Trophoblast cell (in vitro differentiated cells and primary cell): ENCODE data around the gene GIPC3.

ENCODE experiments used
- DNase-seq, 2 donors: peaks; one replicate each; pipeline ENCODE4 v3.0.0-alpha.2; 2016
- H2AFZ ChIP-seq: 2 replicates; pipeline ENCODE4 v1.6.1; 2013; ENCODE audit warnings: low read length, moderate library complexity, mild to moderate bottlenecking; ENCODE audit not compliant: insufficient read depth, poor library complexity
- H2AK5ac ChIP-seq: 2 replicates; pipeline ENCODE4 v1.6.1; 2013; ENCODE audit warnings: mild to moderate bottlenecking, low read length
- H2BK120ac ChIP-seq: 2 replicates; pipeline ENCODE4 v1.6.1; 2013; ENCODE audit warnings: low read length, mild to moderate bottlenecking, moderate library complexity; ENCODE audit not compliant: insufficient read depth, poor library complexity
- H2BK12ac ChIP-seq: 2 replicates; pipeline ENCODE4 v1.6.1; 2013; ENCODE audit warnings: mild to moderate bottlenecking, low read length, moderate library complexity
- H2BK5ac ChIP-seq: 2 replicates; pipeline ENCODE4 v1.6.1; 2013; ENCODE audit warnings: low read length, low read depth, moderate library complexity, mild to moderate bottlenecking; ENCODE audit not compliant: poor library complexity
- H3K14ac ChIP-seq: 2 replicates; pipeline ENCODE4 v1.6.1; 2013; ENCODE audit warnings: mild to moderate bottlenecking, low read length
- H3K18ac ChIP-seq: 2 replicates; pipeline ENCODE4 v1.6.1; 2013; ENCODE audit warnings: mild to moderate bottlenecking, low read length
- H3K23ac ChIP-seq: 2 replicates; pipeline ENCODE4 v1.6.1; 2013; ENCODE audit warnings: low read length
- H3K27ac ChIP-seq: 2 replicates; pipeline ENCODE4 v1.5.1; 2013; ENCODE audit warnings: low read depth, mild to moderate bottlenecking, inconsistent platforms, low read length, moderate library complexity
- H3K27me3 ChIP-seq: 2 replicates; pipeline ENCODE4 v1.6.1; 2013; ENCODE audit warnings: inconsistent platforms, mild to moderate bottlenecking, low read length, moderate library complexity; ENCODE audit not compliant: insufficient read depth
- H3K36me3 ChIP-seq, 2 experiments: 1 replicate in 1 of 2; 2 replicates in 1 of 2; pipeline ENCODE4 v1.6.1; 2013; ENCODE audit warnings: low read length in 2 of 2, mild to moderate bottlenecking in 2 of 2, moderate library complexity in 1 of 2; ENCODE audit not compliant: insufficient read depth in 2 of 2, control insufficient read depth in 1 of 2
- H3K4ac ChIP-seq: 2 replicates; pipeline ENCODE4 v1.6.1; 2013; ENCODE audit warnings: low read depth, mild to moderate bottlenecking, low read length, moderate library complexity
- H3K4me1 ChIP-seq, 2 experiments: 1 replicate in 1 of 2; 2 replicates in 1 of 2; pipeline ENCODE4 v1.6.1; 2013; ENCODE audit warnings: low read length in 2 of 2, mild to moderate bottlenecking in 2 of 2, moderate library complexity in 1 of 2; ENCODE audit not compliant: insufficient read depth in 2 of 2, control insufficient read depth in 1 of 2
- H3K4me2 ChIP-seq: 2 replicates; pipeline ENCODE4 v1.6.1; 2013; ENCODE audit warnings: inconsistent platforms, mild to moderate bottlenecking, low read length, moderate library complexity
- H3K4me3 ChIP-seq: 2 replicates; pipeline ENCODE4 v1.5.1; 2013; ENCODE audit warnings: mild to moderate bottlenecking, low read depth, low read length, inconsistent platforms
- H3K79me1 ChIP-seq: one replicate; pipeline ENCODE4 v1.6.1; 2013; ENCODE audit warnings: low read length
- H3K79me2 ChIP-seq: 2 replicates; pipeline ENCODE4 v1.6.1; 2013; ENCODE audit warnings: low read length, mild to moderate bottlenecking; ENCODE audit not compliant: control insufficient read depth, insufficient read depth, poor library complexity
- H3K9ac ChIP-seq: 2 replicates; pipeline ENCODE4 v1.6.1; 2013; ENCODE audit warnings: mild to moderate bottlenecking, low read length
- H3K9me3 ChIP-seq: 2 replicates; pipeline ENCODE4 v1.6.1; 2013; ENCODE audit warnings: low read depth, mild to moderate bottlenecking, control low read depth, inconsistent platforms, low read length; ENCODE audit not compliant: insufficient read depth
- H4K12ac ChIP-seq: 2 replicates; pipeline ENCODE4 v1.6.1; 2013; ENCODE audit warnings: low read depth, mild to moderate bottlenecking, low read length, moderate library complexity
- H4K8ac ChIP-seq: 2 replicates; pipeline ENCODE4 v1.6.1; 2013; ENCODE audit warnings: low read depth, mild to moderate bottlenecking, low read length, moderate library complexity
- H4K91ac ChIP-seq: one replicate; pipeline ENCODE4 v1.6.1; 2013; ENCODE audit warnings: low read depth, mild to moderate bottlenecking, low read length, moderate library complexity
- WGBS: extraction: QIAGEN DNeasy Blood & Tissue Kit; methylation state at CpG from one replicate; pipeline ENCODE4 v1.1.7; 2013; ENCODE audit warnings: missing lambda C conversion rate; ENCODE audit not compliant: insufficient read length, insufficient coverage; ENCODE audit errors: extremely low coverage; 5-methylcytosine and 5-hydroxymethylcytosine counted together

The GIPC3 gene

GRCh38 chr19:3608750-3609322 is 23.6 kb downstream of the GIPC3 start:
- no peak overlapping the region for H2AFZ ChIP-seq
- no peak overlapping the region for H3K9ac ChIP-seq
- no peak overlapping the region for H3K4me2 ChIP-seq
- no peak overlapping the region for H2AK5ac ChIP-seq
- H4K91ac ChIP-seq: no peak overlapping the region
- no peak overlapping the region for H3K4me3 ChIP-seq
- no CpG with 5 or more reads among the region's 21 CpGs for WGBS
- H2BK12ac ChIP-seq: no peak overlapping the region
- no peaks in the 10 kb centered on the region for H3K27me3 ChIP-seq
- no peak overlapping the region for H2BK120ac ChIP-seq
- peaks cover 35% of the 10 kb centered on the region in 2 experiments for H3K36me3 ChIP-seq
- H3K27ac ChIP-seq: no peak overlapping the region
- H3K79me2 ChIP-seq: no peaks in the 10 kb centered on the region
- no peak overlapping the region for H3K4ac ChIP-seq
- no peak overlapping the region for H3K23ac ChIP-seq
- H2BK5ac ChIP-seq: no peak overlapping the region
- no peaks in the 10 kb centered on the region for H3K79me1 ChIP-seq
- peaks cover 4 to 6% of the 10 kb centered on the region in 2 experiments for H3K4me1 ChIP-seq
- H3K9me3 ChIP-seq: peaks cover 8% of the 10 kb centered on the region
- no peak overlapping the region for H4K12ac ChIP-seq
- DNase-seq: no peak
- no peak overlapping the region for H3K18ac ChIP-seq
- H3K14ac ChIP-seq: no peak overlapping the region
- no peak overlapping the region for H4K8ac ChIP-seq

- Histone ChIP-seq H3K79me1 (no peaks in the 10 kb centered on the region), H2AFZ (no peak overlapping the region), H3K23ac (no peak overlapping the region), H3K4me3 (no peak overlapping the region), H4K91ac (no peak overlapping the region), H3K79me2 (no peaks in the 10 kb centered on the region), H3K27me3 (no peaks in the 10 kb centered on the region), H2AK5ac (no peak overlapping the region), H3K9me3 (peaks cover 8% of the 10 kb centered on the region), H4K8ac (no peak overlapping the region), H2BK12ac (no peak overlapping the region), H2BK120ac (no peak overlapping the region), H3K4me2 (no peak overlapping the region), H4K12ac (no peak overlapping the region), H3K4ac (no peak overlapping the region), H3K18ac (no peak overlapping the region), H2BK5ac (no peak overlapping the region), H3K4me1 (peaks cover 4 to 6% of the 10 kb centered on the region in 2 experiments), H3K27ac (no peak overlapping the region), H3K14ac (no peak overlapping the region), H3K36me3 (peaks cover 38% of the 10 kb centered on the region in 2 experiments), H3K9ac (no peak overlapping the region)
- DNase-seq: no peak
- WGBS: no CpG with 5 or more reads among the region's 24 CpGs
Observed at GRCh38 chr19:3609779-3610719, 24.8 kb downstream of the GIPC3 start.

- Histone ChIP-seq H3K4me3 (peak overlapping the region; percentile 42), H3K9me3 (peaks cover 5% of the 10 kb centered on the region), H3K9ac (no peak overlapping the region), H3K4me1 (peaks cover 4 to 6% of the 10 kb centered on the region in 2 experiments), H4K91ac (no peak overlapping the region), H3K79me1 (no peaks in the 10 kb centered on the region), H2BK12ac (no peak overlapping the region), H4K8ac (no peak overlapping the region), H3K4me2 (no peak overlapping the region), H2AK5ac (no peak overlapping the region), H3K79me2 (no peaks in the 10 kb centered on the region), H4K12ac (no peak overlapping the region), H2AFZ (no peak overlapping the region), H3K4ac (no peak overlapping the region), H3K23ac (no peak overlapping the region), H3K27me3 (no peaks in the 10 kb centered on the region), H3K36me3 (peaks cover 45 to 47% of the 10 kb centered on the region in 2 experiments), H3K14ac (no peak overlapping the region), H3K18ac (no peak overlapping the region), H2BK5ac (no peak overlapping the region), H3K27ac (no peak overlapping the region), H2BK120ac (no peak overlapping the region)
- DNase-seq: no peak
- WGBS: no CpG with 5 or more reads among the region's 41 CpGs
Observed at GRCh38 chr19:3610745-3611717, 25.8 kb downstream of the GIPC3 start.

GRCh38 chr19:3611841-3612240 is 26.6 kb downstream of the GIPC3 start:
- Histone ChIP-seq H2AFZ (no peak overlapping the region), H3K27me3 (no peaks in the 10 kb centered on the region), H3K18ac (no peak overlapping the region), H3K4me1 (peaks cover 4% of the 10 kb centered on the region in 2 experiments), H2AK5ac (no peak overlapping the region), H3K4me3 (no peak overlapping the region), H2BK12ac (no peak overlapping the region), H4K91ac (no peak overlapping the region), H2BK120ac (no peak overlapping the region), H2BK5ac (no peak overlapping the region), H3K9ac (no peak overlapping the region), H3K9me3 (peaks cover 2% of the 10 kb centered on the region), H4K12ac (no peak overlapping the region), H3K23ac (no peak overlapping the region), H3K79me1 (no peaks in the 10 kb centered on the region), H3K27ac (no peak overlapping the region), H3K36me3 (peaks cover 45 to 48% of the 10 kb centered on the region in 2 experiments), H3K4me2 (no peak overlapping the region), H4K8ac (no peak overlapping the region), H3K79me2 (no peaks in the 10 kb centered on the region), H3K14ac (no peak overlapping the region), H3K4ac (no peak overlapping the region)
- no peak for DNase-seq
- WGBS: no CpG with 5 or more reads among the region's 36 CpGs
